HepG2 (cell line): ENCODE measurements around the gene F12.

Source experiments
- CREB1 ChIP-seq, 2 experiments: fragments of 450-650 bp in 1 of 2; IDR thresholded peaks; 2 replicates each; pipeline ENCODE4 v1.6.1; 2016 to 2017; ENCODE audit warnings: control low read depth in 1 of 2, mild to moderate bottlenecking in 1 of 2, missing compliant biosample characterization in 1 of 2, missing genetic modification characterization in 1 of 2
- ELF1 ChIP-seq: sonication (generic); formaldehyde crosslinking; IDR thresholded peaks from 2 replicates; pipeline ENCODE4 v1.4.0; 2020; ENCODE audit warnings: missing genetic modification reagents
- EP300 ChIP-seq, 3 experiments: sonication (generic) in 1 of 3; formaldehyde crosslinking in 1 of 3; IDR thresholded peaks; 2 replicates each; pipeline versions ENCODE4 v1.5.1 to v1.6.1; 2011 to 2020; ENCODE audit warnings: low read depth in 2 of 3, low read length in 2 of 3, borderline replicate concordance in 1 of 3, improper control_type of control experiment in 1 of 3, mild to moderate bottlenecking in 1 of 3, missing genetic modification reagents in 1 of 3, moderate library complexity in 1 of 3
- GABPA ChIP-seq, 2 experiments: IDR thresholded peaks; 2 replicates each; pipeline ENCODE4 v1.6.1; 2011 to 2016; ENCODE audit warnings: low read depth in 2 of 2, low read length in 1 of 2, missing biosample characterization in 1 of 2, missing genetic modification characterization in 1 of 2
- TEAD2 ChIP-seq: sonication (generic); formaldehyde crosslinking; IDR thresholded peaks from 2 replicates; pipeline ENCODE4 v1.9.0; 2021; ENCODE audit warnings: missing genetic modification reagents
- ZFP36 ChIP-seq: fragments of 150-350 bp; IDR thresholded peaks from 2 replicates; pipeline ENCODE4 v1.6.1; 2018; ENCODE audit warnings: borderline replicate concordance, low read length, low read depth; ENCODE audit not compliant: partially characterized antibody
- TF ChIP-seq, protein P1 (sequence below): sonication (generic); formaldehyde crosslinking; IDR thresholded peaks from 2 replicates; pipeline ENCODE4 v1.5.0; 2020; ENCODE audit warnings: mild to moderate bottlenecking, missing genetic modification reagents, moderate library complexity
- TF ChIP-seq, protein P2 (sequence below): IDR thresholded peaks from 2 replicates; pipeline ENCODE4 v1.6.1; 2018; ENCODE audit warnings: missing genetic modification reagents
- TF ChIP-seq, protein P3 (sequence below): sonication (generic); formaldehyde crosslinking; IDR thresholded peaks from 2 replicates; pipeline ENCODE4 v1.8.1; 2022; ENCODE audit warnings: mild to moderate bottlenecking, missing genetic modification reagents
- TF ChIP-seq, protein P4 (sequence below): sonication (generic); formaldehyde crosslinking; IDR thresholded peaks from 2 replicates; pipeline ENCODE4 v1.4.0; 2020; ENCODE audit warnings: missing genetic modification reagents

DNA sequence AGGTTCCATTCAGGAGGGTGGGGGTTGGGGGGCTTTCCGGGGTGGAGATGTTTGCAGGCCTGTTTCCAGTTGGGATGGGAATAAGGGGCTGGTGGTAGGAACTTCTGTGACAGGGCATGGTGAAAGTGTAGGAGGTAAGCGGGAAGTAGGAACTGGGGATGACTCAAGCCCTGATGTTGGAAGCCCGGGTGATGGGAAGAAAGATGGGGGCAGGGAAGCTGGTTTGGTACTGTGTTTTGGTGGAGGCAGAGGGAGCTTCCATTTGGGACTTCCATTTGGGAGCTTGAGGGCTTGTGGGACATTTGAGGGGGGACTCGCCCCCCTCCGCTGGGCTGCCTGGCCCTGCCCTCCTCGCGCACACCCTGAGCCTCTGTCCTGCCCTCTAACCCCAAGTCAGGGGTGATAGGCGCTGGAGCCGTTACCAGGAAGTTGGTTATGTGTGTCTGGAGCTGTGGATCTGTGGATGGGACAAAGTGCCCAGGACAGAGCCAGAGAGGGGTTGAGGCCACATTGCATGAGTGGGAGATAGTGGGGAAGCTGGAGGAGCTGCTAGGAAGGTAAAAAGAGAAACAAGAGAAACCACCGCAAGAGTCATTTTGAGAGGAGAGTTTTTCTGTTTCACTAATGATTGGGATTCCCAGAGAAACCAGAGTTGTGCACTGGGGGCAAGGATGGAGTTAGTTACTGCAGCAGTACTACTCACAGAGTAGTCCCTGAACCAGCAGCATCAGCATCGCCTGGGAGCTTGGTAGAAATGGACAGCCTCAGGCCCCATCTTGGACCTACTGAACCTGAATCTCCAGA lies 45.0 kb downstream of the F12 start:
- TF ChIP-seq, protein P1, sequence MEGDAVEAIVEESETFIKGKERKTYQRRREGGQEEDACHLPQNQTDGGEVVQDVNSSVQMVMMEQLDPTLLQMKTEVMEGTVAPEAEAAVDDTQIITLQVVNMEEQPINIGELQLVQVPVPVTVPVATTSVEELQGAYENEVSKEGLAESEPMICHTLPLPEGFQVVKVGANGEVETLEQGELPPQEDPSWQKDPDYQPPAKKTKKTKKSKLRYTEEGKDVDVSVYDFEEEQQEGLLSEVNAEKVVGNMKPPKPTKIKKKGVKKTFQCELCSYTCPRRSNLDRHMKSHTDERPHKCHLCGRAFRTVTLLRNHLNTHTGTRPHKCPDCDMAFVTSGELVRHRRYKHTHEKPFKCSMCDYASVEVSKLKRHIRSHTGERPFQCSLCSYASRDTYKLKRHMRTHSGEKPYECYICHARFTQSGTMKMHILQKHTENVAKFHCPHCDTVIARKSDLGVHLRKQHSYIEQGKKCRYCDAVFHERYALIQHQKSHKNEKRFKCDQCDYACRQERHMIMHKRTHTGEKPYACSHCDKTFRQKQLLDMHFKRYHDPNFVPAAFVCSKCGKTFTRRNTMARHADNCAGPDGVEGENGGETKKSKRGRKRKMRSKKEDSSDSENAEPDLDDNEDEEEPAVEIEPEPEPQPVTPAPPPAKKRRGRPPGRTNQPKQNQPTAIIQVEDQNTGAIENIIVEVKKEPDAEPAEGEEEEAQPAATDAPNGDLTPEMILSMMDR (CRISPR knock-in tag): no peak
- TF ChIP-seq GABPA (IDR thresholded peaks at IDR 0.05; ENCODE audit: low read depth, low read length): no peak
- TF ChIP-seq GABPA (CRISPR knock-in tag; IDR thresholded peaks at IDR 0.05; ENCODE audit: low read depth): no peak
- no peak for TF ChIP-seq ELF1
- TF ChIP-seq EP300 (IDR thresholded peaks at IDR 0.05; ENCODE audit: low read depth in 2 of 2, low read length in 2 of 2): no peak
- no peak for TF ChIP-seq EP300 (CRISPR knock-in tag; IDR thresholded peaks at IDR 0.05; ENCODE audit: borderline replicate concordance)
- no peak for TF ChIP-seq CREB1 (IDR thresholded peaks at IDR 0.05)
- TF ChIP-seq CREB1 (CRISPR knock-in tag; IDR thresholded peaks at IDR 0.05): no peak
- TF ChIP-seq, protein P2, sequence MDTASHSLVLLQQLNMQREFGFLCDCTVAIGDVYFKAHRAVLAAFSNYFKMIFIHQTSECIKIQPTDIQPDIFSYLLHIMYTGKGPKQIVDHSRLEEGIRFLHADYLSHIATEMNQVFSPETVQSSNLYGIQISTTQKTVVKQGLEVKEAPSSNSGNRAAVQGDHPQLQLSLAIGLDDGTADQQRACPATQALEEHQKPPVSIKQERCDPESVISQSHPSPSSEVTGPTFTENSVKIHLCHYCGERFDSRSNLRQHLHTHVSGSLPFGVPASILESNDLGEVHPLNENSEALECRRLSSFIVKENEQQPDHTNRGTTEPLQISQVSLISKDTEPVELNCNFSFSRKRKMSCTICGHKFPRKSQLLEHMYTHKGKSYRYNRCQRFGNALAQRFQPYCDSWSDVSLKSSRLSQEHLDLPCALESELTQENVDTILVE (CRISPR knock-in tag): no peak
- TF ChIP-seq, protein P3, sequence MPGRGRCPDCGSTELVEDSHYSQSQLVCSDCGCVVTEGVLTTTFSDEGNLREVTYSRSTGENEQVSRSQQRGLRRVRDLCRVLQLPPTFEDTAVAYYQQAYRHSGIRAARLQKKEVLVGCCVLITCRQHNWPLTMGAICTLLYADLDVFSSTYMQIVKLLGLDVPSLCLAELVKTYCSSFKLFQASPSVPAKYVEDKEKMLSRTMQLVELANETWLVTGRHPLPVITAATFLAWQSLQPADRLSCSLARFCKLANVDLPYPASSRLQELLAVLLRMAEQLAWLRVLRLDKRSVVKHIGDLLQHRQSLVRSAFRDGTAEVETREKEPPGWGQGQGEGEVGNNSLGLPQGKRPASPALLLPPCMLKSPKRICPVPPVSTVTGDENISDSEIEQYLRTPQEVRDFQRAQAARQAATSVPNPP (CRISPR knock-in tag): no peak
- TF ChIP-seq, protein P4, sequence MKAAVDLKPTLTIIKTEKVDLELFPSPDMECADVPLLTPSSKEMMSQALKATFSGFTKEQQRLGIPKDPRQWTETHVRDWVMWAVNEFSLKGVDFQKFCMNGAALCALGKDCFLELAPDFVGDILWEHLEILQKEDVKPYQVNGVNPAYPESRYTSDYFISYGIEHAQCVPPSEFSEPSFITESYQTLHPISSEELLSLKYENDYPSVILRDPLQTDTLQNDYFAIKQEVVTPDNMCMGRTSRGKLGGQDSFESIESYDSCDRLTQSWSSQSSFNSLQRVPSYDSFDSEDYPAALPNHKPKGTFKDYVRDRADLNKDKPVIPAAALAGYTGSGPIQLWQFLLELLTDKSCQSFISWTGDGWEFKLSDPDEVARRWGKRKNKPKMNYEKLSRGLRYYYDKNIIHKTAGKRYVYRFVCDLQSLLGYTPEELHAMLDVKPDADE (CRISPR knock-in tag): no peak
- no peak for TF ChIP-seq ZFP36
- no peak for TF ChIP-seq TEAD2 (CRISPR knock-in tag)
